K562 (cell line): ENCODE measurements around the gene STYXL1. TPM values are rescaled to one million over a fixed set of nuclear protein-coding genes. Genes with fewer than 3 reads are reported as not detected.

ENCODE experiments used
- ATAC-seq: fragments of 200-7000 bp; cut with Tn5 transposase; 3 replicates; pipeline ENCODE4 v1.9.1; 2020; ENCODE audit warnings: moderate library complexity
- BruUV-seq: library from RNA; stranded (reverse); fragments of 400-500 nt; replicated peaks from 2 replicates; lab custom pipeline; 2021; lab: Mats Ljungman, UMichigan
- CTCF ChIA-PET: fragments of 300-600 bp; formaldehyde crosslinking; extraction: SDS; loops from one replicate; lab custom pipeline; 2021; ENCODE audit warnings: low intra/inter-chr PET ratio; lab: Yijun Ruan, JAX
- POLR2A ChIA-PET: fragments of 300-600, 350-650 bp; sonication (Branson Sonifier 250); formaldehyde crosslinking; extraction: SDS; loops from one replicate; lab custom pipeline; 2021; ENCODE audit warnings: antibody characterized with exemption, inconsistent platforms; lab: Yijun Ruan, JAX
- DNase-seq, 4 experiments: peaks; one replicate each; pipeline versions ENCODE4 v3.0.0 to v3.0.0-alpha.2; 2011 to 2018; ENCODE audit warnings: low spot score in 3 of 4, mixed read lengths in 3 of 4; ENCODE audit errors: extremely low read depth in 1 of 4
- FAIRE-seq: peaks from 2 replicates; lab custom pipeline; 2011; peaks lifted over from hg19 to GRCh38; lab: Jason Lieb, UNC
- H2AFZ ChIP-seq: 2 replicates; pipeline ENCODE4 v1.6.0; 2011; ENCODE audit warnings: low read depth, low read length, control low read depth, inconsistent platforms
- H3K27ac ChIP-seq: fragments of 200-600 bp; 3 replicates; pipeline ENCODE4 v1.8.0; 2011; ENCODE audit warnings: low read depth, mild to moderate bottlenecking, control low read depth, inconsistent platforms, low read length, moderate library complexity, mixed read lengths; ENCODE audit errors: extremely low read depth
- H3K27me3 ChIP-seq, 2 experiments: fragments of 300-600 bp in 1 of 2; 2 replicates in 1 of 2; 3 replicates in 1 of 2; pipeline versions ENCODE4 v1.6.0 to v1.8.0; 2011; ENCODE audit warnings: inconsistent platforms in 2 of 2, low read length in 2 of 2, mild to moderate bottlenecking in 1 of 2, mixed read lengths in 1 of 2, moderate library complexity in 1 of 2; ENCODE audit not compliant: control insufficient read depth in 2 of 2, insufficient read depth in 2 of 2
- H3K36me3 ChIP-seq: fragments of 300-600 bp; 3 replicates; pipeline ENCODE4 v1.8.0; 2011; ENCODE audit warnings: mild to moderate bottlenecking, low read length, inconsistent platforms; ENCODE audit not compliant: control insufficient read depth, insufficient read depth
- H3K4me1 ChIP-seq, 2 experiments: fragments of 200-600 bp in 1 of 2; replicated peaks in 1 of 2; 2 replicates in 1 of 2; 3 replicates in 1 of 2; pipeline versions ENCODE4 v1.5.1 to v1.8.0; 2011; ENCODE audit warnings: inconsistent platforms in 2 of 2, low read length in 2 of 2, mild to moderate bottlenecking in 1 of 2, mixed read lengths in 1 of 2, moderate library complexity in 1 of 2; ENCODE audit not compliant: control insufficient read depth in 2 of 2, insufficient read depth in 2 of 2
- H3K4me2 ChIP-seq: 2 replicates; pipeline ENCODE4 v1.6.1; 2011; ENCODE audit warnings: low read length, control low read depth, inconsistent platforms, mixed read lengths; ENCODE audit not compliant: insufficient read depth
- H3K4me3 ChIP-seq: fragments of 200-600 bp; sonication (generic), shearing (Covaris generic); 2 replicates; pipeline ENCODE4 v1.5.1; 2016; ENCODE audit warnings: control low read depth, inconsistent platforms
- H3K79me2 ChIP-seq: fragments of 200-600 bp; 3 replicates; pipeline ENCODE4 v1.8.0; 2011; ENCODE audit warnings: low read length, inconsistent platforms; ENCODE audit not compliant: control insufficient read depth, insufficient read depth
- H3K9ac ChIP-seq, 2 experiments: 2 replicates each; pipeline versions ENCODE4 v1.6.0 to v1.6.1; 2011; ENCODE audit warnings: low read depth in 2 of 2, low read length in 2 of 2, control low read depth in 1 of 2, inconsistent platforms in 1 of 2, mild to moderate bottlenecking in 1 of 2, mixed read lengths in 1 of 2; ENCODE audit not compliant: insufficient read depth in 1 of 2
- H3K9me1 ChIP-seq: one replicate; pipeline ENCODE4 v1.6.0; 2011; ENCODE audit warnings: inconsistent platforms, mild to moderate bottlenecking, low read length, moderate library complexity; ENCODE audit not compliant: control insufficient read depth, insufficient read depth
- H3K9me3 ChIP-seq: replicated peaks from 2 replicates; pipeline ENCODE4 v1.5.1; 2011; ENCODE audit warnings: low read depth, low read length, inconsistent platforms; ENCODE audit not compliant: control insufficient read depth, insufficient read depth
- H4K20me1 ChIP-seq: replicated peaks from 2 replicates; pipeline ENCODE4 v1.6.1; 2011; ENCODE audit warnings: low read length, inconsistent platforms, mixed read lengths; ENCODE audit not compliant: control insufficient read depth, insufficient read depth
- ASH1L ChIP-seq: fragments of 450-650 bp; IDR thresholded peaks from 2 replicates; pipeline ENCODE4 v1.6.1; 2018; ENCODE audit warnings: borderline replicate concordance, mild to moderate bottlenecking, low read depth; ENCODE audit not compliant: partially characterized antibody
- ATF3 ChIP-seq, 2 experiments: fragments of 450-650 bp in 1 of 2; sonication (generic) in 1 of 2; formaldehyde crosslinking in 1 of 2; IDR thresholded peaks in 1 of 2; conservative IDR thresholded peaks in 1 of 2; 2 replicates each; pipeline versions ENCODE4 v1.6.1 to v1.8.1; 2016 to 2023; ENCODE audit warnings: mild to moderate bottlenecking in 2 of 2, moderate library complexity in 2 of 2, inconsistent platforms in 1 of 2, missing genetic modification reagents in 1 of 2
- CEBPG ChIP-seq, 3 experiments: fragments of 200-800 bp in 1 of 3; sonication (Bioruptor generic) in 1 of 3; sonication (generic) in 1 of 3; formaldehyde crosslinking in 1 of 3; IDR thresholded peaks in 2 of 3; conservative IDR thresholded peaks in 1 of 3; 2 replicates each; pipeline versions ENCODE4 v1.6.1 to v1.8.0; 2016 to 2022; ENCODE audit warnings: missing compliant biosample characterization in 2 of 3, missing genetic modification characterization in 2 of 3, mild to moderate bottlenecking in 1 of 3, missing genetic modification reagents in 1 of 3
- DLX4 ChIP-seq: fragments of 250-450 bp; sonication (Bioruptor Pico); IDR thresholded peaks from 2 replicates; pipeline ENCODE4 v1.6.1; 2021; ENCODE audit warnings: mild to moderate bottlenecking
- ETS2 ChIP-seq: IDR thresholded peaks from 2 replicates; pipeline ENCODE4 v1.6.1; 2016; ENCODE audit warnings: borderline replicate concordance, missing genetic modification characterization, mild to moderate bottlenecking, moderate library complexity, missing compliant biosample characterization; ENCODE audit not compliant: poor library complexity, severe bottlenecking
- MCM5 ChIP-seq: fragments of 450-650 bp; IDR thresholded peaks from 2 replicates; pipeline ENCODE4 v1.6.1; 2016; ENCODE audit warnings: low read depth
- MXI1 ChIP-seq: IDR thresholded peaks from 2 replicates; pipeline ENCODE4 v1.6.1; 2011; ENCODE audit warnings: low read depth, mild to moderate bottlenecking, improper control_type of control experiment, low read length
- NFXL1 ChIP-seq: fragments of 450-650 bp; formaldehyde crosslinking; IDR thresholded peaks from 2 replicates; pipeline ENCODE4 v1.4.0; 2021; ENCODE audit warnings: mild to moderate bottlenecking
- TAF1 ChIP-seq: IDR thresholded peaks from 2 replicates; pipeline ENCODE4 v1.6.1; 2011; ENCODE audit warnings: mild to moderate bottlenecking, low read length, moderate library complexity; ENCODE audit not compliant: insufficient read depth, control insufficient read depth, severe bottlenecking; ENCODE audit errors: extremely low read depth
- TCF3 ChIP-seq: sonication (generic); formaldehyde crosslinking; IDR thresholded peaks from 2 replicates; pipeline ENCODE4 v1.4.0; 2020; ENCODE audit warnings: mild to moderate bottlenecking, missing genetic modification reagents
- U2AF2 ChIP-seq: fragments of 200-400 bp; formaldehyde crosslinking; optimal IDR thresholded peaks from 2 replicates; pipeline ENCODE3; 2017; ENCODE audit warnings: low read depth, mild to moderate bottlenecking, low read length
- ZBED1 ChIP-seq: IDR thresholded peaks from 2 replicates; pipeline ENCODE4 v1.6.1; 2014
- ZNF24 ChIP-seq: fragments of 450-650 bp; IDR thresholded peaks from 2 replicates; pipeline ENCODE4 v1.6.1; 2016
- ZNF408 ChIP-seq: fragments of 250-450 bp; sonication (Bioruptor Pico); IDR thresholded peaks from 2 replicates; pipeline ENCODE4 v1.4.0; 2020; ENCODE audit warnings: low read depth, mild to moderate bottlenecking, moderate library complexity
- WGBS: fragments of 100-300 bp; shearing (Covaris generic); methylation state at CpG from one replicate; pipeline ENCODE4 v1.1.6; 2016; ENCODE audit warnings: low coverage, mixed read lengths; ENCODE audit not compliant: insufficient coverage; ENCODE audit errors: missing lambda C conversion rate; 5-methylcytosine and 5-hydroxymethylcytosine counted together
- in situ Hi-C: fragments of 300-500 bp; cut with MboI; formaldehyde crosslinking; loops from 4 replicates; pipeline ENCODE4 v1.15.0; 2018; ENCODE audit warnings: inconsistent platforms, mixed read lengths
- intact Hi-C: fragments of 100-400 bp; cut with micrococcal nuclease; formaldehyde crosslinking; loops from 2 replicates; pipeline ENCODE4 v1.14.2; 2022
- polyA plus RNA-seq, 8 experiments: library from polyadenylated mRNA; depleted of rRNA in 4 of 8; stranded (reverse) in 5 of 8; unstranded in 3 of 8; fragments of >200 nt; fragmentation: Nextera tagmentation in 2 of 8; fragmentation: Illumina TruSeq in 1 of 8; extraction: Ambion mirVana in 2 of 8; extraction: Trizol in 1 of 8; gene quantifications; 2 replicates each; pipeline versions ENCODE4 v1.2.1 to v1.2.3, GENCODE V29; 2011 to 2014; ENCODE audit warnings: inconsistent platforms in 1 of 8, missing spikeins in 1 of 8
- total RNA-seq, 7 experiments: library from RNA; depleted of rRNA in 6 of 7; stranded (reverse); fragments of >200 nt in 6 of 7; fragmentation: Illumina TruSeq in 2 of 7; extraction: Trizol in 2 of 7; gene quantifications; 2 replicates each; pipeline versions ENCODE4 v1.2.1 to v1.2.3, GENCODE V29; 2011 to 2021; ENCODE audit warnings: low replicate concordance in 1 of 7
- TF ChIP-seq, protein P1 (sequence below): fragments of 450-650 bp; IDR thresholded peaks from one replicate; pipeline ENCODE4 v1.6.1; 2018; ENCODE audit warnings: mild to moderate bottlenecking, moderate library complexity; ENCODE audit not compliant: partially characterized antibody
- TF ChIP-seq, protein P2 (sequence below): sonication (generic); formaldehyde crosslinking; IDR thresholded peaks from 2 replicates; pipeline ENCODE4 v1.8.1; 2023; ENCODE audit warnings: mild to moderate bottlenecking, missing genetic modification reagents

The STYXL1 gene
- total and polyA plus RNA-seq, 9 of the 15 experiments (the other 6 are each of a cell fraction or from before 2014, with no cell fraction given): 36.5 to 97.2 (median 49.9) TPM

- H3K4me1 ChIP-seq: peaks cover 6 to 36% of the 10 kb centered on the region in 2 experiments
- no peak overlapping the region for H3K4me3 ChIP-seq
- ChIA-PET POLR2A (interaction anchor here (0.6 to 1.4 kb wide), 6 partner anchors 9 to 334 kb away, joined by 3 to 6 read pairs (median 3); no protein-coding TSS in a partner anchor), CTCF (no interaction called here)
- intact Hi-C loops (no loop called here), in situ Hi-C loops (no loop called here)
- no TSS peak for BruUV-seq
- H3K9me3 ChIP-seq: no peaks in the 10 kb centered on the region; the same call in none of the 2 replicates
- DNase-seq: no peak
- H3K9me1 ChIP-seq: no peaks in the 10 kb centered on the region
- H3K27ac ChIP-seq: no peak overlapping the region
- FAIRE-seq: no peak
- H3K79me2 ChIP-seq: no peaks in the 10 kb centered on the region
- no peak overlapping the region for H3K9ac ChIP-seq
- H3K4me2 ChIP-seq: no peak overlapping the region
- WGBS: 79% methylated on average over 26 of the region's 47 CpGs
- ATAC-seq: no peak
- H4K20me1 ChIP-seq: no peaks in the 10 kb centered on the region
- H3K27me3 ChIP-seq: no peaks in the 10 kb centered on the region
- H3K36me3 ChIP-seq: no peaks in the 10 kb centered on the region
- H2AFZ ChIP-seq: no peak overlapping the region
- TF ChIP-seq, protein P1, sequence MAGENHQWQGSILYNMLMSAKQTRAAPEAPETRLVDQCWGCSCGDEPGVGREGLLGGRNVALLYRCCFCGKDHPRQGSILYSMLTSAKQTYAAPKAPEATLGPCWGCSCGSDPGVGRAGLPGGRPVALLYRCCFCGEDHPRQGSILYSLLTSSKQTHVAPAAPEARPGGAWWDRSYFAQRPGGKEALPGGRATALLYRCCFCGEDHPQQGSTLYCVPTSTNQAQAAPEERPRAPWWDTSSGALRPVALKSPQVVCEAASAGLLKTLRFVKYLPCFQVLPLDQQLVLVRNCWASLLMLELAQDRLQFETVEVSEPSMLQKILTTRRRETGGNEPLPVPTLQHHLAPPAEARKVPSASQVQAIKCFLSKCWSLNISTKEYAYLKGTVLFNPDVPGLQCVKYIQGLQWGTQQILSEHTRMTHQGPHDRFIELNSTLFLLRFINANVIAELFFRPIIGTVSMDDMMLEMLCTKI: no peak
- TF ChIP-seq ZNF24 (no peak), ATF3 (IDR thresholded peaks at IDR 0.05) (no peak), ATF3 (CRISPR knock-in tag; conservative IDR thresholded peaks at IDR 0.05) (no peak), ZBED1 (no peak), ZNF408 (CRISPR knock-in tag) (no peak), U2AF2 (no peak), ETS2 (tag) (no peak), TCF3 (CRISPR knock-in tag) (no peak), MCM5 (no peak), NFXL1 (CRISPR knock-in tag) (no peak), CEBPG (CRISPR knock-in tag; IDR thresholded peaks at IDR 0.05) (no peak), CEBPG (tag; conservative IDR thresholded peaks at IDR 0.05 in 1 of 2, IDR thresholded peaks at IDR 0.05 in 1 of 2) (no peak), DLX4 (no peak), MXI1 (no peak), ASH1L (no peak), TAF1 (no peak)
- TF ChIP-seq, protein P2, sequence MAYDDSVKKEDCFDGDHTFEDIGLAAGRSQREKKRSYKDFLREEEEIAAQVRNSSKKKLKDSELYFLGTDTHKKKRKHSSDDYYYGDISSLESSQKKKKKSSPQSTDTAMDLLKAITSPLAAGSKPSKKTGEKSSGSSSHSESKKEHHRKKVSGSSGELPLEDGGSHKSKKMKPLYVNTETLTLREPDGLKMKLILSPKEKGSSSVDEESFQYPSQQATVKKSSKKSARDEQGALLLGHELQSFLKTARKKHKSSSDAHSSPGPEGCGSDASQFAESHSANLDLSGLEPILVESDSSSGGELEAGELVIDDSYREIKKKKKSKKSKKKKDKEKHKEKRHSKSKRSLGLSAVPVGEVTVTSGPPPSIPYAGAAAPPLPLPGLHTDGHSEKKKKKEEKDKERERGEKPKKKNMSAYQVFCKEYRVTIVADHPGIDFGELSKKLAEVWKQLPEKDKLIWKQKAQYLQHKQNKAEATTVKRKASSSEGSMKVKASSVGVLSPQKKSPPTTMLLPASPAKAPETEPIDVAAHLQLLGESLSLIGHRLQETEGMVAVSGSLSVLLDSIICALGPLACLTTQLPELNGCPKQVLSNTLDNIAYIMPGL (CRISPR knock-in tag): no peak
Observed at GRCh38 chr7:76072243-76073148, 24.7 kb upstream of the STYXL1 start.
